PC-3 (cell line): Measurements from ENCODE around the gene GSX2. TPM values are rescaled to one million over a fixed set of nuclear protein-coding genes. Genes with fewer than 3 reads are reported as not detected.
A peak's percentile ranks its signal among the peaks of the same experiment; 100 is the strongest.

Experiments used
- ATAC-seq: fragments of 200-7000 bp; cut with Tn5 transposase; 2 replicates; pipeline ENCODE4 v1.9.1; 2020; ENCODE audit warnings: mild to moderate bottlenecking, moderate library complexity
- BruUV-seq: library from RNA; stranded (reverse); fragments of 400-500 nt; replicated peaks from 2 replicates; lab custom pipeline; 2021; lab: Mats Ljungman, UMichigan
- CTCF ChIA-PET: fragments of 300-600 bp; sonication (Branson Sonifier 250); formaldehyde crosslinking; loops from one replicate; lab custom pipeline; 2022; ENCODE audit warnings: antibody characterized with exemption; lab: Charles Lee
- POLR2A ChIA-PET: fragments of 300-600 bp; sonication (Branson Sonifier 250); formaldehyde crosslinking; loops from one replicate; lab custom pipeline; 2022; ENCODE audit warnings: antibody characterized with exemption; ENCODE audit not compliant: unreplicated experiment; lab: Charles Lee
- DNase-seq: peaks from one replicate; pipeline ENCODE4 v3.0.0-alpha.2; 2015
- H2AFZ ChIP-seq: fragments of 300-600 bp; sonication (generic); 2 replicates; pipeline ENCODE4 v1.6.0; 2016; ENCODE audit warnings: antibody characterized with exemption, low read length
- H3F3A ChIP-seq: fragments of 300-600 bp; sonication (generic); one replicate; pipeline ENCODE4 v1.6.0; 2017; ENCODE audit warnings: antibody characterized with exemption, low read length, control low read depth, mild to moderate bottlenecking; ENCODE audit not compliant: unreplicated experiment
- H3K27ac ChIP-seq: fragments of 300-600 bp; sonication (generic); 2 replicates; pipeline ENCODE4 v1.5.1; 2016; ENCODE audit warnings: mild to moderate bottlenecking, low read length
- H3K27me3 ChIP-seq: fragments of 300-600 bp; sonication (generic); 2 replicates; pipeline ENCODE4 v1.6.1; 2016; ENCODE audit warnings: low read length, mixed read lengths
- H3K36me3 ChIP-seq: fragments of 300-600 bp; sonication (generic); 2 replicates; pipeline ENCODE4 v1.6.1; 2016; ENCODE audit warnings: low read depth, mixed run types, low read length, mixed read lengths
- H3K4me1 ChIP-seq: fragments of 300-600 bp; sonication (generic); 2 replicates; pipeline ENCODE4 v1.5.1; 2016; ENCODE audit warnings: low read length; ENCODE audit not compliant: insufficient read depth
- H3K4me2 ChIP-seq: fragments of 300-600 bp; sonication (generic); 2 replicates; pipeline ENCODE4 v1.6.0; 2016; ENCODE audit warnings: low read length
- H3K4me3 ChIP-seq: fragments of 300-600 bp; sonication (generic); 2 replicates; pipeline ENCODE4 v1.5.1; 2016; ENCODE audit warnings: mild to moderate bottlenecking, low read length, mixed read lengths
- H3K79me2 ChIP-seq: fragments of 300-600 bp; sonication (generic); 2 replicates; pipeline ENCODE4 v1.6.1; 2017; ENCODE audit warnings: low read length, mixed read lengths
- H3K9ac ChIP-seq: fragments of 300-600 bp; sonication (generic); 2 replicates; pipeline ENCODE4 v1.6.0; 2016; ENCODE audit warnings: mild to moderate bottlenecking, low read length
- H3K9me2 ChIP-seq: fragments of 300-600 bp; sonication (generic); replicated peaks from 2 replicates; pipeline ENCODE4 v1.6.1; 2016; ENCODE audit warnings: mixed run types, low read length, mixed read lengths
- H3K9me3 ChIP-seq: fragments of 300-600 bp; sonication (generic); 2 replicates; pipeline ENCODE4 v1.6.1; 2016; ENCODE audit warnings: low read length, mixed read lengths
- H4K20me1 ChIP-seq: fragments of 300-600 bp; sonication (generic); 2 replicates; pipeline ENCODE4 v1.6.1; 2016; ENCODE audit warnings: low read length, mixed read lengths
- EZH2 ChIP-seq: fragments of 300-600 bp; sonication (generic); IDR thresholded peaks from one replicate; pipeline ENCODE4 v1.6.1; 2017; ENCODE audit warnings: antibody characterized with exemption, mild to moderate bottlenecking, low read length; ENCODE audit not compliant: unreplicated experiment
- EZH2phosphoT487 ChIP-seq: fragments of 300-600 bp; sonication (generic); IDR thresholded peaks from 2 replicates; pipeline ENCODE4 v1.6.1; 2018; ENCODE audit warnings: mild to moderate bottlenecking, antibody characterized with exemption, low read length, borderline replicate concordance
- intact Hi-C: fragments of 100-400 bp; cut with micrococcal nuclease; formaldehyde crosslinking; loops from 2 replicates; pipeline ENCODE4 v1.9.0; 2023
- total RNA-seq: library from RNA; depleted of rRNA; stranded (reverse); fragments of >200 nt; gene quantifications from 2 replicates; pipeline ENCODE4 v1.2.3, GENCODE V29; 2014
- TF ChIP-seq, protein P1 (sequence below): fragments of 300-600 bp; sonication (generic); conservative IDR thresholded peaks from 2 replicates; pipeline ENCODE4 v1.5.1; 2017; ENCODE audit warnings: antibody characterized with exemption, low read depth, mild to moderate bottlenecking, low read length

The GSX2 gene
- total RNA-seq, 1 experiment from 2014 or later: not detected

DNA sequence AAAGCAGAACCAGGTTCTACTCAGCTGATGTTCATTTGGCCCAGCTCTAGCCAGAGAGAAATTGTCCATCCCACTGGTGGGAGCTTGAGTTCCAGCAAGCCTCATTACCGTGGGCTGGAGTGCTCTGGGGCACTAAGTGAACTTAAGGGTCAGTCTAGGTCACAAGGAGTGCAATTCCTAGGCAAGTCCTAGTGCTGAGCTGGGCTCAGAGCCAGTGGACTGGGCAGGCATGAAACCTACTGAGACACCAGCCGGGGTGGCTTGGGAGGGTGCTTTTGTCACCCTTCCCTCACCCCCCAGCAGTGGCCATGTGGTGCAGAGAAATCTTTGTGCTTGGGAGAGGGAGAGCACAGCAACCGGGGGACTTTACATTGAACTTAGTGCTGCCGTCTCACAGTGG, 39.4 kb downstream of the GSX2 start:
- BruUV-seq: no TSS peak
- intact Hi-C loops: no loop called here
- no peak overlapping the region for H3K4me2 ChIP-seq
- ATAC-seq (no peak), DNase-seq (no peak)
- H3K79me2 ChIP-seq: no peaks in the 10 kb centered on the region
- H3K9me2 ChIP-seq: no peaks in the 10 kb centered on the region
- H3K4me1 ChIP-seq: no peaks in the 10 kb centered on the region
- CTCF ChIA-PET: no interaction called here
- H3F3A ChIP-seq: no peaks in the 10 kb centered on the region
- POLR2A ChIA-PET: no interaction called here
- no peaks in the 10 kb centered on the region for H3K9me3 ChIP-seq
- no peak overlapping the region for H2AFZ ChIP-seq
- no peaks in the 10 kb centered on the region for H4K20me1 ChIP-seq
- no peak overlapping the region for H3K27ac ChIP-seq
- H3K36me3 ChIP-seq: no peaks in the 10 kb centered on the region
- TF ChIP-seq EZH2: no peak
- TF ChIP-seq, protein P1, sequence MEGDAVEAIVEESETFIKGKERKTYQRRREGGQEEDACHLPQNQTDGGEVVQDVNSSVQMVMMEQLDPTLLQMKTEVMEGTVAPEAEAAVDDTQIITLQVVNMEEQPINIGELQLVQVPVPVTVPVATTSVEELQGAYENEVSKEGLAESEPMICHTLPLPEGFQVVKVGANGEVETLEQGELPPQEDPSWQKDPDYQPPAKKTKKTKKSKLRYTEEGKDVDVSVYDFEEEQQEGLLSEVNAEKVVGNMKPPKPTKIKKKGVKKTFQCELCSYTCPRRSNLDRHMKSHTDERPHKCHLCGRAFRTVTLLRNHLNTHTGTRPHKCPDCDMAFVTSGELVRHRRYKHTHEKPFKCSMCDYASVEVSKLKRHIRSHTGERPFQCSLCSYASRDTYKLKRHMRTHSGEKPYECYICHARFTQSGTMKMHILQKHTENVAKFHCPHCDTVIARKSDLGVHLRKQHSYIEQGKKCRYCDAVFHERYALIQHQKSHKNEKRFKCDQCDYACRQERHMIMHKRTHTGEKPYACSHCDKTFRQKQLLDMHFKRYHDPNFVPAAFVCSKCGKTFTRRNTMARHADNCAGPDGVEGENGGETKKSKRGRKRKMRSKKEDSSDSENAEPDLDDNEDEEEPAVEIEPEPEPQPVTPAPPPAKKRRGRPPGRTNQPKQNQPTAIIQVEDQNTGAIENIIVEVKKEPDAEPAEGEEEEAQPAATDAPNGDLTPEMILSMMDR: no peak
- TF ChIP-seq EZH2phosphoT487: no peak
- no peak overlapping the region for H3K9ac ChIP-seq
- no peaks in the 10 kb centered on the region for H3K27me3 ChIP-seq
- H3K4me3 ChIP-seq: no peak overlapping the region

DNA sequence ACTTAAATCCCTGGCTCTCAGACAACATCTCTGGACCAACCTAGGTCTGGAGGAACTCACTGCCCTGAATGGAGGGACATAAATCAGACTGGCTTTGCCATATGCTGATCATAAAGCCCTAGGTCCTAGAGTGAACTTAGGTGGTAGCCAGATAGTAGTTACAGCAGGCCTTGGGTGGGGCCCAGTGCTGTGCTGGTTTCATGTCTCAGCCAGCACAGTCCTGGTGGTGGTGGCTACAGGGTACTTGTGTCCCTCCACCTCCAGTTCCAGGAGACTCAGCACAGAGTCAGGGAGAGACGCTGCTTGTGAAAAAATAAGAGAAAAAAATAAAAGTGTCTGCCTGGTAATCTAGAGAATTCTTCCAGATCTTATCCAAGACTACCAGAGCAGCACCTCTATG, 40.3 kb downstream of the GSX2 start:
- intact Hi-C loops: no loop called here
- H3F3A ChIP-seq: no peaks in the 10 kb centered on the region

DNA sequence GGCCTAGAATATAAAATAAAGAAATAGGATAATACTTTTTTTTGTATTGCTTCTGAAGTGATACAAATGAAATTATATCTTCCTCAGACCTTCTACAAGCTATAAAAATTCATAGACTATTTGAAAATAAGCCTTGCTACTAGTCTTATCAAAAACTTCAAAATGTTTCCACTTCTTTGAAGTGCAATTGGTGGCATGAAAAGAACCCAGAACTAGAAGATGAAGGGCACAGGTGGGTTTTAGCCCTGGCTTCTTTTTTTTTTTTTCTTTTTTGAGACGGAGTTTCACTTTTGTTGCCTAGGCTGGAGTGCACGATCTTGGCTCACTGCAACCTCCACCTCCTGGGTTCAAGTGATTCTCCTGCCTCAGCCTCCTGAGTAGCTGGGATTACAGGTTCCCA, 44.2 kb downstream of the GSX2 start:
- H2AFZ ChIP-seq: no peak overlapping the region
- no peak overlapping the region for H3K9ac ChIP-seq
- BruUV-seq: no TSS peak
- CTCF ChIA-PET: no interaction called here
- no peaks in the 10 kb centered on the region for H3K27me3 ChIP-seq
- no peaks in the 10 kb centered on the region for H3K9me2 ChIP-seq
- ATAC-seq: no peak
- intact Hi-C loops: loop anchor here (2.0 kb wide), 1 partner anchor 77 kb away; no protein-coding TSS in a partner anchor
- H3F3A ChIP-seq: no peaks in the 10 kb centered on the region
- H3K27ac ChIP-seq: peak overlapping the region; percentile 39; the same call in 1 of the 2 replicates
- no peak overlapping the region for H3K4me2 ChIP-seq
- H4K20me1 ChIP-seq: no peaks in the 10 kb centered on the region
- H3K4me3 ChIP-seq: no peak overlapping the region
- no peaks in the 10 kb centered on the region for H3K36me3 ChIP-seq
- no peak for TF ChIP-seq EZH2
- TF ChIP-seq, protein P1: no peak
- TF ChIP-seq EZH2phosphoT487: no peak
- DNase-seq: no peak
- no peaks in the 10 kb centered on the region for H3K79me2 ChIP-seq
- POLR2A ChIA-PET: no interaction called here
- peaks cover 12% of the 10 kb centered on the region for H3K4me1 ChIP-seq
- no peaks in the 10 kb centered on the region for H3K9me3 ChIP-seq

More for the DNA sequence above, 40.3 kb downstream of the GSX2 start:
- Histone ChIP-seq H3K27me3 (no peaks in the 10 kb centered on the region), H3K9me3 (no peaks in the 10 kb centered on the region), H3K4me1 (peaks cover 7% of the 10 kb centered on the region), H4K20me1 (no peaks in the 10 kb centered on the region), H3K36me3 (no peaks in the 10 kb centered on the region), H2AFZ (no peak overlapping the region), H3K9ac (no peak overlapping the region), H3K9me2 (no peaks in the 10 kb centered on the region), H3K27ac (no peak overlapping the region), H3K4me2 (no peak overlapping the region), H3K79me2 (no peaks in the 10 kb centered on the region), H3K4me3 (no peak overlapping the region)
- BruUV-seq: no TSS peak
- DNase-seq (no peak), ATAC-seq (no peak)
- ChIA-PET CTCF (no interaction called here), POLR2A (no interaction called here)
- TF ChIP-seq EZH2 (no peak), EZH2phosphoT487 (no peak)
- TF ChIP-seq, protein P1: no peak
